ENCODE data around the gene REXO4.
A peak's percentile ranks its signal among the peaks of the same experiment; 100 is the strongest.

REXO4 gene

DNA sequence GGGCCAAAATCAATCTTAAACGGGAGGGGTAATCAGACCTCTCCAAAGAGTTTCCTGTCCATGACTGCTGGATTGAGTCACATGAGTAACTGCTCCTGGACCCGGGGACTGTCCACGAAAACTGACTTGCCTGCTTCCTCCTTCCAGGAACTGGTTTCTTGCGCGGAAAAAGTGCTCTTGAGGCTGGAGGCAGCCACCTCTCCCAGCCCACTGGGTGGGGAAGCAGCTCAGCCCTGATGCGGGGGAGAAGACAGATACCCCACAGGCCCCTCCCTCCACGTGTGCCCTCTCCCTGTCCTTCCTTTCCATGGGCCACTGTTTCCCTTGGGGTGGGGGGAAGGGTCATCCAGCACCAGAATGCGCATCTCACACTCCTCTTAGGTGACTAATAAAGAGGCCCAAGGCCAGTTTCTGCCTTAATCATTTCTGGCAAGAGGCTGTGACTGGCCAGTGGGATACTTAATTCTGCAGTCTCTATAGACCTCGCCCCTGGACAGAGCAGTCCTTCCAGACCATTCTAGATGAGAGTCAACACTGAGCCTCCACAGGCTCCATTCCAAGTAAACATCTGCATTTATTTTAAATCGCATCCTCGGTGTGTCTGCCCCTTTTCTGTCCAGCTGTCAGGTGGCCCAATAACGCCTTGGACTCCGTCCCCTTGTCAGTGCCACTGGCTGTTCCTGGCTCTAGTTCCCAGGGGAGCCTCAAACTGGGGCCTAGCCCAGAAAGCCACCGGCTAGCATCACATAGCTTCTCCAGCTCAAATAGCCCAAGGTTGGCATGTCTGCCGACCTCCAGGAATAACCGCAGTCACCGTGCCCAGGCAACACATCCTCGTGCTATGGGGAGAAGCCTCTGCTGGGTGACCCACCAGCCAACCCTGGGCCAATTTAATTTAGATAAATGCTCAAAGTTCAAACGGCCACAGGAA lies 12.0 kb downstream of the REXO4 start:
- H3K4me3 ChIP-seq (ENCODE audit: low read depth, low read length), result no peak overlapping the region
- TF ChIP-seq, protein P1, sequence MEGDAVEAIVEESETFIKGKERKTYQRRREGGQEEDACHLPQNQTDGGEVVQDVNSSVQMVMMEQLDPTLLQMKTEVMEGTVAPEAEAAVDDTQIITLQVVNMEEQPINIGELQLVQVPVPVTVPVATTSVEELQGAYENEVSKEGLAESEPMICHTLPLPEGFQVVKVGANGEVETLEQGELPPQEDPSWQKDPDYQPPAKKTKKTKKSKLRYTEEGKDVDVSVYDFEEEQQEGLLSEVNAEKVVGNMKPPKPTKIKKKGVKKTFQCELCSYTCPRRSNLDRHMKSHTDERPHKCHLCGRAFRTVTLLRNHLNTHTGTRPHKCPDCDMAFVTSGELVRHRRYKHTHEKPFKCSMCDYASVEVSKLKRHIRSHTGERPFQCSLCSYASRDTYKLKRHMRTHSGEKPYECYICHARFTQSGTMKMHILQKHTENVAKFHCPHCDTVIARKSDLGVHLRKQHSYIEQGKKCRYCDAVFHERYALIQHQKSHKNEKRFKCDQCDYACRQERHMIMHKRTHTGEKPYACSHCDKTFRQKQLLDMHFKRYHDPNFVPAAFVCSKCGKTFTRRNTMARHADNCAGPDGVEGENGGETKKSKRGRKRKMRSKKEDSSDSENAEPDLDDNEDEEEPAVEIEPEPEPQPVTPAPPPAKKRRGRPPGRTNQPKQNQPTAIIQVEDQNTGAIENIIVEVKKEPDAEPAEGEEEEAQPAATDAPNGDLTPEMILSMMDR (IDR thresholded peaks at IDR 0.05; ENCODE audit: borderline replicate concordance, insufficient read depth, low read depth, low read length), result no peak

DNA sequence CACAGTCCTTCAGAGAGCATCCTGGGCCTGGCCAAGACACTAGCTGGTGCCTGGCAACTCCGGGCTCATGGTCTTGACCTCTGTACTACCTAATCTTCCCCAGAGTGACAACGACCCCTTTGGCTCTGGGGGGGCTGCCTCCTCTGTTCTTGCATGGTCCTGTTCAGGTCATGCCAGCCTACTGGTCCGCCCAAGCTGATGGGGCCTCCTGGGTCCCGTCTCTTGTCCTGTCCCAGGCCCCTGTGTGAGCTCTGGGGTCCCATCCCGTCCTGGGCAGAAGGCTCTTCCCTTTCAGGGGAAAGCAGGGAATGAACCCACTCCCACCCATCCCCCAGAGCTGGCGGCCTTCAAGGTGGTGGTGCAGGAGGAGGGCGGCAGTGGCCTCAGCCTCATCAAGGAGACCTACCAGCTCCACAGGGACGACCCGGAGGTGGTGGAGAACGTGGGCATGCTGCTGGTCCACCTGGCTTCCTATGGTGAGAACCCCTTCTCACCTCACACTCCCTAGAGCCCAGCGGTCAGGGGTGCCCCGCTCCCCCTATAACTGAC lies 13.3 kb downstream of the REXO4 start:
- H3K4me3 ChIP-seq (ENCODE audit: low read depth, low read length), result no peak overlapping the region
- TF ChIP-seq, protein P1 (IDR thresholded peaks at IDR 0.05; ENCODE audit: borderline replicate concordance, insufficient read depth, low read depth, low read length), result no peak

DNA sequence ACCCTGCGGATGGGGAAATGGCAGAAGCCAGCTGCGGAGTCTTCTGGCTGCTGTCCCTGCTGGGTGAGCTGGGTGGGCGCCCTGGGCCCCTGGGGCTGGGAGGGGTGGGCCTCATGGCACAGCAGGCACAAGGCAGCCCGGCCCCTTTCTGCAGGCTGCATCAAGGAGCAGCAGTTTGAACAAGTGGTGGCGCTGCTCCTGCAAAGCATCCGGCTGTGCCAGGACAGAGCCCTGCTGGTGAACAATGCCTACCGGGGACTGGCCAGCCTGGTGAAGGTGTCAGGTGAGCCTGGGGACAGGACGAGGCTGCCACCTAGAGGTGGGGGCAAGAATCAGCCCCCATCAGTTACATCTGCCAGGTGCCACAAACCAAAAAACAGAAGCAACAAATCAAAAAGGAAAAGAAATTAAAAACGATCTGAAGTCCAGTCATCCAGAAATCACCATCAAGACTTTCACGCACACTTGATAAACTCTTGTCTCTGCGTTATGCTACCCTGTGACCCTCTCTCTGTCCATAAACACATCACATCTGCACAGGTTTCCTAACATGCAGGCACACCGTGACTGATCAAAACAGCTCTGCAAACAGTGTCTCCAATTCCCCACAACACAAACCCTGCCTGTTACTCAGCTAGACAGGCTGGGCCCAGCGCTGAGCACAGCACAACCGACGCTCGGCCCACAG lies 13.9 kb downstream of the REXO4 start:
- TF ChIP-seq, protein P1 (IDR thresholded peaks at IDR 0.05; ENCODE audit: borderline replicate concordance, insufficient read depth, low read depth, low read length), result peak; percentile 62
- H3K4me3 ChIP-seq (ENCODE audit: low read depth, low read length), result no peak overlapping the region

DNA sequence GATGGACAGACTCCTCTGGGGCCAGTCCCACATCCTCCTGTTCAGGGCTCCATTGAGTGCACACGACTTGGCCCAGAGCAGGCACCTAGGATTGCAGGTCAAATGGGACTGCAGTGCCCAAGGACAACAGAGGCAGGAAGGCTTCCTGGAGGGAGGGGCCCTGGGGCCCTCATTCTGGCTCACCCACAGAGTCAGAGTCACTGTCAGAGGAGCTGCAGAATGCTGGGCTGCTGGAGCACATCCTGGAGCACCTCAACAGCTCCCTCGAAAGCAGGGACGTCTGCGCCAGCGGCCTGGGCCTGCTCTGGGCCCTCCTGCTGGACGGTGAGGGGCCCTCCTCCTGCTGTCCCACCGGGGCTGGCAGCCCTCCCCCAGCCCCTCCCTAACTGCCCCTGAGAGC lies 15.1 kb downstream of the REXO4 start:
- no peak overlapping the region for H3K4me3 ChIP-seq (ENCODE audit: low read depth, low read length)
- TF ChIP-seq, protein P1 (IDR thresholded peaks at IDR 0.05; ENCODE audit: borderline replicate concordance, insufficient read depth, low read depth, low read length), result no peak

DNA sequence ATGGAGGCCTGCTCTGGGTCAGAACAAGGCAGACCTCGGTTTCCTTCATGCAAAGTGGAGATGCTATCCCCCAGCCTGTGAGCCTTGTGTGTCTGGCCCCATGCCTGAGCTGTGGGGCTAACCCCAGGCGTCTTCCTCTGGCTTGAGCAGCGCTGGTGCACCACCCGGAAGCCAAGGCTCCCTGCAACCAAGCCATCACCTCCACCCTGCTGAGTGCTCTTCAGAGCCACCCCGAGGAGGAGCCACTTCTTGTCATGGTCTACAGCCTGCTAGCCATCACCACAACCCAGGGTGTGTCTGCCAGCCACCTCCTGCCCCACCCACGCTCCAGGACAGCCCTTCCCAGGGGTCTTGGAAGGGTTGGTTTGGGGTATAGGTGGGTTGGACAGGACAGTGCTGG lies 16.2 kb downstream of the REXO4 start:
- no peak overlapping the region for H3K4me3 ChIP-seq (ENCODE audit: low read depth, low read length)
- TF ChIP-seq, protein P1 (IDR thresholded peaks at IDR 0.05; ENCODE audit: borderline replicate concordance, insufficient read depth, low read depth, low read length), result no peak

DNA sequence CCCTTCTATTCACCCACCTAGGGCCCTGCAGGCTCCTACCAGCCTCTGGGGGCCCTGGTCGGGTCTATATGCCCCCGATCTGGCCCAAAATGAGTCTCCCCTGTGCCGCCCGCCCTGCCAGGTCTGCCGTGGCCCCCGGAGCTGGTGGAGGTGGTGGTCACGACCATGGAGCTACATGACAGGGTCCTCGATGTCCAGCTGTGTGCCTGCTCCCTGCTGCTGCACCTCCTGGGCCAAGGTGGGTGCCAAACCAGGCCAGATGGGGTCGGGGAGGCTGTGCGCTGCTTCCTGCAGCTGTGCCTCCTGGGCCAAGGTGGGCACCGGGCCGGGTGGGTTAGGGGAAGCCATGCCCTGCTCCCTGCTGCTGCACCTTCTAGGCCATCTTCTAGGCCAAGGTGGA lies 17.5 kb downstream of the REXO4 start:
- TF ChIP-seq, protein P1 (IDR thresholded peaks at IDR 0.05; ENCODE audit: borderline replicate concordance, insufficient read depth, low read depth, low read length), result no peak
- no peak overlapping the region for H3K4me3 ChIP-seq (ENCODE audit: low read depth, low read length)

Measured in GM12875 (cell line).